ENCODE data around the gene ATG5. TPM values are rescaled to one million over a fixed set of nuclear protein-coding genes. Genes with fewer than 3 reads are reported as not detected.
A peak's percentile ranks its signal among the peaks of the same experiment; 100 is the strongest.

The ATG5 gene
- total RNA-seq, 1 donor from 2014 or later: 32.8 TPM

DNA sequence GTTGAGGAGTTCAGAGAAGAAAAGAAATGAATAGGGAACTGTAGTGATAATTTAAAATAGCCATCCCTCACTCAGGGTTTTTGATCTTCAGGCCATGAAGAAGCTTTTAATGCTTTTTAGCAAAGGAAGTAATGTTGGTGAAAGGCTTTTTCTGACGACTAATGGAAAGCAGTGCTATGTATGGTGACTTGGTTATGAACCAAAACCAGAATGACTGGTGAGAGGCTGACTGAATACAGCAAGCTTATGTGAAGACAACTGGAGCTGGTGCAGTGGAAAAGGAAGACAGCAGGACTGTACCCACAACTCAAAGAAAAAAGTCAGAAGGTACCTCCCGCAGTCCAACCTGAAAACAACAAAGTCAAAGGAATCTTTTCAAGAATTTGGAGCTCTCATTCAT lies 120.6 kb downstream of the ATG5 start:
- H3K36me3 ChIP-seq (ENCODE audit: control insufficient read depth, insufficient read depth, low read length): no peaks in the 10 kb centered on the region
- no peaks in the 10 kb centered on the region for H3K27me3 ChIP-seq (ENCODE audit: control insufficient read depth, insufficient read depth, low read length)
- H3K4me3 ChIP-seq (ENCODE audit: low read depth, low read length): no peak overlapping the region
- DNase-seq (ENCODE audit: low read depth): no peak
- TF ChIP-seq, protein P1, sequence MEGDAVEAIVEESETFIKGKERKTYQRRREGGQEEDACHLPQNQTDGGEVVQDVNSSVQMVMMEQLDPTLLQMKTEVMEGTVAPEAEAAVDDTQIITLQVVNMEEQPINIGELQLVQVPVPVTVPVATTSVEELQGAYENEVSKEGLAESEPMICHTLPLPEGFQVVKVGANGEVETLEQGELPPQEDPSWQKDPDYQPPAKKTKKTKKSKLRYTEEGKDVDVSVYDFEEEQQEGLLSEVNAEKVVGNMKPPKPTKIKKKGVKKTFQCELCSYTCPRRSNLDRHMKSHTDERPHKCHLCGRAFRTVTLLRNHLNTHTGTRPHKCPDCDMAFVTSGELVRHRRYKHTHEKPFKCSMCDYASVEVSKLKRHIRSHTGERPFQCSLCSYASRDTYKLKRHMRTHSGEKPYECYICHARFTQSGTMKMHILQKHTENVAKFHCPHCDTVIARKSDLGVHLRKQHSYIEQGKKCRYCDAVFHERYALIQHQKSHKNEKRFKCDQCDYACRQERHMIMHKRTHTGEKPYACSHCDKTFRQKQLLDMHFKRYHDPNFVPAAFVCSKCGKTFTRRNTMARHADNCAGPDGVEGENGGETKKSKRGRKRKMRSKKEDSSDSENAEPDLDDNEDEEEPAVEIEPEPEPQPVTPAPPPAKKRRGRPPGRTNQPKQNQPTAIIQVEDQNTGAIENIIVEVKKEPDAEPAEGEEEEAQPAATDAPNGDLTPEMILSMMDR (IDR thresholded peaks at IDR 0.05; ENCODE audit: insufficient read depth, low read length, poor library complexity, severe bottlenecking): no peak

- H3K27me3 ChIP-seq (ENCODE audit: control insufficient read depth, insufficient read depth, low read length): no peaks in the 10 kb centered on the region
- no peaks in the 10 kb centered on the region for H3K36me3 ChIP-seq (ENCODE audit: control insufficient read depth, insufficient read depth, low read length)
- H3K4me3 ChIP-seq (ENCODE audit: low read depth, low read length): no peak overlapping the region
- TF ChIP-seq, protein P1 (IDR thresholded peaks at IDR 0.05; ENCODE audit: insufficient read depth, low read length, poor library complexity, severe bottlenecking): no peak
- peak; percentile 58 for DNase-seq (ENCODE audit: low read depth)
Observed at GRCh38 chr6:106199998-106200397, 125.6 kb downstream of the ATG5 start.

DNA sequence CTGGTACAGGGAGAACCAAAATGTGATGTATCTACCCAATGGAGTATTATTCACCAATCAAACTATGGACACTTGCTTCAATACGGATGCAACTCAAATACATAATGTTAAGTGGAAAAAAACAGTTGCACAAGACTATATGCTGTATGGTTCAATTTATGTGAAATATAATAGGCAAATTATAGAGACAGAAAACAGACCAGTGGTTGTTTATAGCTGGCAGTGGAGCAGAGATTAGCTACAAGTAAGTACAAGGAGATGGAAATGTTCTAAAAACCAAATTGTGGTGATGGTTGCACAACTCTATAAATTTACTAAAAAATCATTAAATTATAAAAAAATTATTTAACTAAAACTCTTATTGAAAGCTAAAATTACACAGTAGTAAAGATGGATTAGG lies 126.2 kb downstream of the ATG5 start:
- TF ChIP-seq, protein P1 (IDR thresholded peaks at IDR 0.05; ENCODE audit: insufficient read depth, low read length, poor library complexity, severe bottlenecking): no peak
- DNase-seq (ENCODE audit: low read depth): no peak
- H3K4me3 ChIP-seq (ENCODE audit: low read depth, low read length): no peak overlapping the region
- H3K27me3 ChIP-seq (ENCODE audit: control insufficient read depth, insufficient read depth, low read length): no peaks in the 10 kb centered on the region
- no peaks in the 10 kb centered on the region for H3K36me3 ChIP-seq (ENCODE audit: control insufficient read depth, insufficient read depth, low read length)

DNA sequence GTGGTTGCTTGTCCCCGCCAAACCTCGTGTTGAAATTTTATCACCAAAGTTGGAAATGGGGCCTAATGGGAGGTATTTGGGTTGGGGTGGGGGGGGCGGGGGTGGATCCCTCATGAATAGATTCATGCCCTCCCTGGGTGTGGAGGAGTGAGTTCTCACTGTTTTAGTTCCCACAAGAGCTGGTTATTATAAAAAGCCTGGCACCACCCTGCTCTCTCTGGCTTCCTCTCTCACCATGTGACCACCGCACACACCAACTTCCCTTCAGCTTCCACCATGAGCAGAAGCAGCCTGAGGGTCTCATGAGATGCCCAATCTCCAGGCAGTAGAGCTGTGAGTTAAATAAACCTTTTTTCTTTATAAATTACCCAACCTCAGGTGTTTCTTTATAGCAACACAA lies 128.1 kb downstream of the ATG5 start:
- TF ChIP-seq, protein P1 (IDR thresholded peaks at IDR 0.05; ENCODE audit: insufficient read depth, low read length, poor library complexity, severe bottlenecking): no peak
- Histone ChIP-seq H3K36me3 (ENCODE audit: control insufficient read depth, insufficient read depth, low read length) (no peaks in the 10 kb centered on the region), H3K27me3 (ENCODE audit: control insufficient read depth, insufficient read depth, low read length) (no peaks in the 10 kb centered on the region), H3K4me3 (ENCODE audit: low read depth, low read length) (no peak overlapping the region)
- DNase-seq (ENCODE audit: low read depth): no peak

DNA sequence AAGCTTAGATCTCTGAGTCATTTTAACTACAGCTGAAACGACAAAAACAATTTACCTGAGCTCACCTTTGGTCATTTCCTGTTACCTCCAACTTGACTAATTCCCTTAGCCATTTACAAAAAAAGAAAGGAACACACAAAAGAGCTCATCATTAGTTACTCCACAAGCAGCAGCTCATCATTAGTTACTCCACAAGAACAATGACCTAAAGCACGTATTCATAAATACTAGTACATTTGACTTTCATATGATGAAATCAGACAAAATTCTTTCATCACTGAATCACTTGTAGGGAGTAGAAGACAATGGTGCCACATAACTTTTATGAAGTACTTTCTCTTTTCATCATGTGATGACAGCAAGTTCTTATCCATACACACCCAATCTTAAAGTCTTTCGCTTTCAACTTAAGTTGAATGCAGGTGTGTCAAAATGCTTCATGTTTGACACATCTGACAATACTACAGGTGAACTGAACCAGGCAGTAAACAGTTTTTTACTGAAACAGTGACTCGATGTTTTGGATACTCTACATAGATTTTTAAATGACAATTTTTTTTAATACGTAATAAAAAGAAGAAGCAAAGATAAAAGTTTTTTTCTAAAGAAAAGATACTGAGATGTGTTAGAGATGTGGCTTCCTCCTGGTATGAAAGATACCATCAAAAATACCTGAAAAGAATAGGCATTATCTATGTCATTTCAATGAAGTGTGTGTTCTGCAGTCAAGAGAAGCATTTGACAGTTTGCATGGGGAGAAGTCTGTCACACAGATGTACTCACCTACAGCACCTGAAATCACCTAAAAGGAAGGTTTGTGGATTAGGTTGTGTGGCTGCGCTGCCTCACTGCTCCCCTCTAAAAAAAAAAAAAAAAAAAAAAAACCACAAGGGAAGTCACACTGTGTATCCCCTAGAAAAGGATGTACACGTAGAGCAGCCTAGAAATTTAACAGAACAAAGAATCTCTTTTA lies 130.3 kb downstream of the ATG5 start:
- TF ChIP-seq, protein P1 (IDR thresholded peaks at IDR 0.05; ENCODE audit: insufficient read depth, low read length, poor library complexity, severe bottlenecking): no peak
- Histone ChIP-seq H3K36me3 (ENCODE audit: control insufficient read depth, insufficient read depth, low read length) (no peaks in the 10 kb centered on the region), H3K4me3 (ENCODE audit: low read depth, low read length) (no peak overlapping the region), H3K27me3 (ENCODE audit: control insufficient read depth, insufficient read depth, low read length) (no peaks in the 10 kb centered on the region)
- DNase-seq (ENCODE audit: low read depth): peak; percentile 51
